HEK293 (cell line): ENCODE results near the gene RASGEF1B.
A peak's percentile ranks its signal among the peaks of the same experiment; 100 is the strongest.

ENCODE experiments used
- CTCF ChIA-PET: fragments of 350-600 bp; formaldehyde crosslinking; extraction: SDS; loops from one replicate; lab custom pipeline; 2021; ENCODE audit warnings: antibody characterized with exemption; lab: Yijun Ruan, JAX
- POLR2A ChIA-PET: fragments of 300-600 bp; formaldehyde crosslinking; extraction: SDS; loops from one replicate; lab custom pipeline; 2020; ENCODE audit warnings: antibody characterized with exemption, inconsistent platforms; lab: Yijun Ruan, JAX
- H3K27ac ChIP-seq: fragments of 200-500 bp; sonication (Bioruptor generic); 2 replicates; pipeline ENCODE4 v1.5.1; 2014; ENCODE audit warnings: low read depth, low read length, control low read depth, inconsistent platforms; ENCODE audit errors: extremely low read depth
- H3K36me3 ChIP-seq, 2 experiments: fragments of 200-500 bp in 1 of 2; sonication (Bioruptor generic) in 1 of 2; 1 replicate in 1 of 2; 2 replicates in 1 of 2; pipeline ENCODE4 v1.5.1; 2014 to 2017; ENCODE audit warnings: inconsistent platforms in 2 of 2, low read length in 2 of 2; ENCODE audit not compliant: control insufficient read depth in 2 of 2, insufficient read depth in 1 of 2
- H3K4me1 ChIP-seq: fragments of 200-500 bp; sonication (Bioruptor generic); 2 replicates; pipeline ENCODE4 v1.5.1; 2014; ENCODE audit warnings: mild to moderate bottlenecking, low read length, inconsistent platforms; ENCODE audit not compliant: control insufficient read depth, insufficient read depth
- H3K4me3 ChIP-seq: 2 replicates; pipeline ENCODE4 v1.5.1; 2011; ENCODE audit warnings: low read depth, mild to moderate bottlenecking, control low read depth, low read length, moderate library complexity
- H3K9me3 ChIP-seq: fragments of 200-500 bp; sonication (Bioruptor generic); 2 replicates; pipeline ENCODE4 v1.5.1; 2014; ENCODE audit warnings: low read depth, low read length, inconsistent platforms; ENCODE audit not compliant: control insufficient read depth, insufficient read depth
- GLI2 ChIP-seq: fragments of 450-650 bp; formaldehyde crosslinking; IDR thresholded peaks from 2 replicates; pipeline ENCODE4; 2017; ENCODE audit warnings: missing biosample characterization, missing genetic modification characterization, low read depth, borderline replicate concordance
- IKZF3 ChIP-seq: fragments of 450-650 bp; IDR thresholded peaks from 2 replicates; pipeline ENCODE4 v1.5.0; 2018; ENCODE audit warnings: missing biosample characterization, mild to moderate bottlenecking, missing genetic modification characterization, moderate library complexity
- KLF9 ChIP-seq: fragments of 450-650 bp; formaldehyde crosslinking; IDR thresholded peaks from 2 replicates; pipeline ENCODE4 v1.5.1; 2016; ENCODE audit warnings: missing biosample characterization, missing genetic modification characterization, low read depth
- REPIN1 ChIP-seq: fragments of 450-650 bp; formaldehyde crosslinking; IDR thresholded peaks from 2 replicates; pipeline ENCODE4 v1.5.1; 2017; ENCODE audit warnings: missing biosample characterization, missing genetic modification characterization, low read depth
- YY1 ChIP-seq: fragments of 450-650 bp; formaldehyde crosslinking; IDR thresholded peaks from 2 replicates; pipeline ENCODE4 v1.5.1; 2018; ENCODE audit warnings: missing biosample characterization, missing genetic modification characterization
- ZBTB17 ChIP-seq: fragments of 450-650 bp; formaldehyde crosslinking; IDR thresholded peaks from 2 replicates; pipeline ENCODE4 v1.5.1; 2016; ENCODE audit warnings: missing biosample characterization, missing genetic modification characterization
- ZFP69B ChIP-seq: fragments of 450-650 bp; formaldehyde crosslinking; IDR thresholded peaks from 2 replicates; pipeline ENCODE4 v1.5.1; 2016; ENCODE audit warnings: missing biosample characterization, missing genetic modification characterization
- ZNF341 ChIP-seq: fragments of 450-650 bp; formaldehyde crosslinking; IDR thresholded peaks from 2 replicates; pipeline ENCODE4; 2016; ENCODE audit warnings: low read depth, missing biosample characterization, missing genetic modification characterization
- ZNF416 ChIP-seq: fragments of 450-650 bp; formaldehyde crosslinking; IDR thresholded peaks from 2 replicates; pipeline ENCODE4 v1.5.1; 2016; ENCODE audit warnings: missing biosample characterization, missing genetic modification characterization
- ZNF48 ChIP-seq: fragments of 450-650 bp; formaldehyde crosslinking; IDR thresholded peaks from 2 replicates; pipeline ENCODE4 v1.5.1; 2016; ENCODE audit warnings: missing biosample characterization, missing genetic modification characterization
- ZNF555 ChIP-seq: fragments of 450-650 bp; formaldehyde crosslinking; conservative IDR thresholded peaks from 2 replicates; pipeline ENCODE4 v1.5.1; 2017; ENCODE audit warnings: missing biosample characterization, mild to moderate bottlenecking, missing genetic modification characterization, inconsistent platforms
- ZNF747 ChIP-seq: fragments of 450-650 bp; formaldehyde crosslinking; IDR thresholded peaks from 2 replicates; pipeline ENCODE4 v1.5.1; 2016; ENCODE audit warnings: missing biosample characterization, missing genetic modification characterization
- ZNF837 ChIP-seq: fragments of 450-650 bp; formaldehyde crosslinking; IDR thresholded peaks from 2 replicates; pipeline ENCODE4 v1.5.1; 2016; ENCODE audit warnings: missing biosample characterization, missing genetic modification characterization
- ZSCAN16 ChIP-seq: fragments of 450-650 bp; formaldehyde crosslinking; IDR thresholded peaks from 2 replicates; pipeline ENCODE4 v1.5.1; 2016; ENCODE audit warnings: missing biosample characterization, missing genetic modification characterization
- TF ChIP-seq, protein P1 (sequence below): fragments of 450-650 bp; IDR thresholded peaks from 2 replicates; pipeline ENCODE4 v1.5.1; 2018; ENCODE audit warnings: missing biosample characterization, missing genetic modification characterization
- TF ChIP-seq, protein P2 (sequence below): fragments of 450-650 bp; formaldehyde crosslinking; IDR thresholded peaks from 2 replicates; pipeline ENCODE4 v1.5.1; 2017; ENCODE audit warnings: missing biosample characterization, missing genetic modification characterization
- TF ChIP-seq, protein P3 (sequence below): fragments of 450-650 bp; formaldehyde crosslinking; IDR thresholded peaks from 2 replicates; pipeline ENCODE4 v1.5.1; 2016; ENCODE audit warnings: missing biosample characterization, missing genetic modification characterization, borderline replicate concordance
- TF ChIP-seq, protein P4 (sequence below): fragments of 450-650 bp; formaldehyde crosslinking; IDR thresholded peaks from 2 replicates; pipeline ENCODE4 v1.5.1; 2016; ENCODE audit warnings: missing biosample characterization, missing genetic modification characterization

The RASGEF1B gene

DNA sequence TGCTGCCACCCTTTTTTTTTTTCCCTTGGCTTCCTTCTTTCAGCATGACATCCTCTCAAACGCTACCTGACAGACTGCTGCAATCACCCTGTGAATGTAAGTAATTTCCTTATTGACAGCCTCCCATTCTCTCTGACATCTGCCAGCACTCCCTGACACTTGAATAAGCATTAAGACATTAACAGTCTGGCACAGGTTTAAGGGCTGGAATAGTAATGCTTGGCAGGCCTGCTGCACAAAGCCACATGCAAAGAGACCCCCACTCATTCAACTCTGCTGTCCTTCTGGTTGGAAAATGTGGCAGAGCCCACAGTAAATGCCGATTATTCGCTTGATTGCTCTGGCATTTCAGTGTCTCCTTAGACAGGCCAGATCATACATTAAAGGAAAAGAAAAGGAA lies 28.1 kb upstream of the RASGEF1B start:
- H3K27ac ChIP-seq: no peak overlapping the region
- CTCF ChIA-PET: interaction anchor here (0.6 kb wide), 1 partner anchor 345 kb away, joined by 3 read pairs; no protein-coding TSS in a partner anchor

DNA sequence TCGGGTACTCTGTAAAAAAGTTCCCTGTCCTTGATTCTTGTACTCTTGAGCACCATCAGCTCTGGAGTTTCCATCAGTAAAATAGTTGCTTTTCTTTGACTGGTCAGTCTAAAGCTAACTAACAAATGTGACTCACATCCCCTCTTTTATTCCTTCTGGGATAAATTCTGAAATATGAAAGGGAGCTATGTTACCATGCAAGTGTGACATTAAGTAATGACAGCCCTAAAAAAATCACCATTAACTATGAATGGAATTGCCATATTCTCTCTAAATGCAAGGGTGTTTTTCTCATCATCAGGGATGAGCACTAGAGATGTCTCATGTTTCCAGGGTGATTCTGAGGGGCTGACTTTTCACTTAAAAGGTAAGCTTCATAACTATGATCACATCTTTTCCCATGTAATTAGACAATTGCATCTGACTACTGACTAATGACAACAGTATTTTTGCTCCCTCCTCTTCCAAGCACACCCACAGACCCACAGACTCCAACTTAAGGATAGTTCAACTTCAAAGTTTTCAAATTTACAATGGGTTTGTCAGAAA lies 26.9 kb upstream of the RASGEF1B start:
- Histone ChIP-seq H3K4me3 (no peak overlapping the region), H3K4me1 (no peaks in the 10 kb centered on the region), H3K27ac (no peak overlapping the region), H3K36me3 (no peaks in the 10 kb centered on the region), H3K9me3 (no peaks in the 10 kb centered on the region)
- CTCF ChIA-PET: no interaction called here
- POLR2A ChIA-PET: no interaction called here
- no peak for TF ChIP-seq GLI2 (tag by site-specific recombination)
- TF ChIP-seq, protein P1, sequence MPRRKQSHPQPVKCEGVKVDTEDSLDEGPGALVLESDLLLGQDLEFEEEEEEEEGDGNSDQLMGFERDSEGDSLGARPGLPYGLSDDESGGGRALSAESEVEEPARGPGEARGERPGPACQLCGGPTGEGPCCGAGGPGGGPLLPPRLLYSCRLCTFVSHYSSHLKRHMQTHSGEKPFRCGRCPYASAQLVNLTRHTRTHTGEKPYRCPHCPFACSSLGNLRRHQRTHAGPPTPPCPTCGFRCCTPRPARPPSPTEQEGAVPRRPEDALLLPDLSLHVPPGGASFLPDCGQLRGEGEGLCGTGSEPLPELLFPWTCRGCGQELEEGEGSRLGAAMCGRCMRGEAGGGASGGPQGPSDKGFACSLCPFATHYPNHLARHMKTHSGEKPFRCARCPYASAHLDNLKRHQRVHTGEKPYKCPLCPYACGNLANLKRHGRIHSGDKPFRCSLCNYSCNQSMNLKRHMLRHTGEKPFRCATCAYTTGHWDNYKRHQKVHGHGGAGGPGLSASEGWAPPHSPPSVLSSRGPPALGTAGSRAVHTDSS (tag by site-specific recombination): no peak

More for the DNA sequence above, 28.1 kb upstream of the RASGEF1B start:
- Histone ChIP-seq H3K4me3 (no peak overlapping the region), H3K4me1 (no peaks in the 10 kb centered on the region), H3K9me3 (no peaks in the 10 kb centered on the region), H3K36me3 (no peaks in the 10 kb centered on the region)
- 0 out of 2 replicates have a peak, but pooled peaks have one; percentile 8 for TF ChIP-seq ZBTB17 (tag by site-specific recombination)
- no peak for TF ChIP-seq IKZF3 (tag by site-specific recombination)
- TF ChIP-seq, protein P2, sequence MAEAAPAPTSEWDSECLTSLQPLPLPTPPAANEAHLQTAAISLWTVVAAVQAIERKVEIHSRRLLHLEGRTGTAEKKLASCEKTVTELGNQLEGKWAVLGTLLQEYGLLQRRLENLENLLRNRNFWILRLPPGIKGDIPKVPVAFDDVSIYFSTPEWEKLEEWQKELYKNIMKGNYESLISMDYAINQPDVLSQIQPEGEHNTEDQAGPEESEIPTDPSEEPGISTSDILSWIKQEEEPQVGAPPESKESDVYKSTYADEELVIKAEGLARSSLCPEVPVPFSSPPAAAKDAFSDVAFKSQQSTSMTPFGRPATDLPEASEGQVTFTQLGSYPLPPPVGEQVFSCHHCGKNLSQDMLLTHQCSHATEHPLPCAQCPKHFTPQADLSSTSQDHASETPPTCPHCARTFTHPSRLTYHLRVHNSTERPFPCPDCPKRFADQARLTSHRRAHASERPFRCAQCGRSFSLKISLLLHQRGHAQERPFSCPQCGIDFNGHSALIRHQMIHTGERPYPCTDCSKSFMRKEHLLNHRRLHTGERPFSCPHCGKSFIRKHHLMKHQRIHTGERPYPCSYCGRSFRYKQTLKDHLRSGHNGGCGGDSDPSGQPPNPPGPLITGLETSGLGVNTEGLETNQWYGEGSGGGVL (tag by site-specific recombination): no peak
- TF ChIP-seq YY1: no peak
- no peak for TF ChIP-seq ZFP69B
- POLR2A ChIA-PET: no interaction called here

DNA sequence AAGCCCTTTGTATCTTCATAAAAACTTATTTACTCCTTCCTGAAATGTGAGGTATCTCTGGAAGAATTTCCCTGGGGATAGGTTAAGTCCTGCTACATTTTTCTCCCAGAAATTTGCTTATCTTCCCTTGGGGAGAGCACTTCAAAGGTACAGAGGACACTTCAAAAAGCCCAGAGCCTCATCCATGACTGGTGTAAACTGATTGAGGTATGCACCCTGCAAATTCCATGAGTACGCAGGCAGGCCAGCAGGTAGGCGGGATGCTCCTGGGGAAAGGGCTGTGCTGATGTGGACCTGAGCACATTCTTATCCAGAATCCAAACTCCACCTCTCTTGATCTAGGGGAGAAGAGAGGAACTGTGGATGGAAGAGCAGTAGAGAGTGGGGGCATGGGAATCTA lies 26.3 kb upstream of the RASGEF1B start:
- no peaks in the 10 kb centered on the region for H3K9me3 ChIP-seq
- no peak overlapping the region for H3K27ac ChIP-seq
- POLR2A ChIA-PET: no interaction called here
- H3K4me1 ChIP-seq: no peaks in the 10 kb centered on the region
- CTCF ChIA-PET: no interaction called here
- H3K4me3 ChIP-seq: no peak overlapping the region
- no peaks in the 10 kb centered on the region for H3K36me3 ChIP-seq
- TF ChIP-seq, protein P3, sequence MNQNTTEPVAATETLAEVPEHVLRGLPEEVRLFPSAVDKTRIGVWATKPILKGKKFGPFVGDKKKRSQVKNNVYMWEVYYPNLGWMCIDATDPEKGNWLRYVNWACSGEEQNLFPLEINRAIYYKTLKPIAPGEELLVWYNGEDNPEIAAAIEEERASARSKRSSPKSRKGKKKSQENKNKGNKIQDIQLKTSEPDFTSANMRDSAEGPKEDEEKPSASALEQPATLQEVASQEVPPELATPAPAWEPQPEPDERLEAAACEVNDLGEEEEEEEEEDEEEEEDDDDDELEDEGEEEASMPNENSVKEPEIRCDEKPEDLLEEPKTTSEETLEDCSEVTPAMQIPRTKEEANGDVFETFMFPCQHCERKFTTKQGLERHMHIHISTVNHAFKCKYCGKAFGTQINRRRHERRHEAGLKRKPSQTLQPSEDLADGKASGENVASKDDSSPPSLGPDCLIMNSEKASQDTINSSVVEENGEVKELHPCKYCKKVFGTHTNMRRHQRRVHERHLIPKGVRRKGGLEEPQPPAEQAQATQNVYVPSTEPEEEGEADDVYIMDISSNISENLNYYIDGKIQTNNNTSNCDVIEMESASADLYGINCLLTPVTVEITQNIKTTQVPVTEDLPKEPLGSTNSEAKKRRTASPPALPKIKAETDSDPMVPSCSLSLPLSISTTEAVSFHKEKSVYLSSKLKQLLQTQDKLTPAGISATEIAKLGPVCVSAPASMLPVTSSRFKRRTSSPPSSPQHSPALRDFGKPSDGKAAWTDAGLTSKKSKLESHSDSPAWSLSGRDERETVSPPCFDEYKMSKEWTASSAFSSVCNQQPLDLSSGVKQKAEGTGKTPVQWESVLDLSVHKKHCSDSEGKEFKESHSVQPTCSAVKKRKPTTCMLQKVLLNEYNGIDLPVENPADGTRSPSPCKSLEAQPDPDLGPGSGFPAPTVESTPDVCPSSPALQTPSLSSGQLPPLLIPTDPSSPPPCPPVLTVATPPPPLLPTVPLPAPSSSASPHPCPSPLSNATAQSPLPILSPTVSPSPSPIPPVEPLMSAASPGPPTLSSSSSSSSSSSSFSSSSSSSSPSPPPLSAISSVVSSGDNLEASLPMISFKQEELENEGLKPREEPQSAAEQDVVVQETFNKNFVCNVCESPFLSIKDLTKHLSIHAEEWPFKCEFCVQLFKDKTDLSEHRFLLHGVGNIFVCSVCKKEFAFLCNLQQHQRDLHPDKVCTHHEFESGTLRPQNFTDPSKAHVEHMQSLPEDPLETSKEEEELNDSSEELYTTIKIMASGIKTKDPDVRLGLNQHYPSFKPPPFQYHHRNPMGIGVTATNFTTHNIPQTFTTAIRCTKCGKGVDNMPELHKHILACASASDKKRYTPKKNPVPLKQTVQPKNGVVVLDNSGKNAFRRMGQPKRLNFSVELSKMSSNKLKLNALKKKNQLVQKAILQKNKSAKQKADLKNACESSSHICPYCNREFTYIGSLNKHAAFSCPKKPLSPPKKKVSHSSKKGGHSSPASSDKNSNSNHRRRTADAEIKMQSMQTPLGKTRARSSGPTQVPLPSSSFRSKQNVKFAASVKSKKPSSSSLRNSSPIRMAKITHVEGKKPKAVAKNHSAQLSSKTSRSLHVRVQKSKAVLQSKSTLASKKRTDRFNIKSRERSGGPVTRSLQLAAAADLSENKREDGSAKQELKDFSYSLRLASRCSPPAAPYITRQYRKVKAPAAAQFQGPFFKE (tag by site-specific recombination): no peak
- TF ChIP-seq IKZF3 (tag by site-specific recombination) (no peak), ZNF747 (tag by site-specific recombination) (no peak), ZNF416 (no peak), ZNF341 (no peak), ZNF48 (tag by site-specific recombination) (no peak), ZSCAN16 (tag by site-specific recombination) (no peak), REPIN1 (tag by site-specific recombination) (no peak), KLF9 (tag by site-specific recombination) (no peak), ZNF837 (no peak), ZNF555 (no peak)
- TF ChIP-seq, protein P4, sequence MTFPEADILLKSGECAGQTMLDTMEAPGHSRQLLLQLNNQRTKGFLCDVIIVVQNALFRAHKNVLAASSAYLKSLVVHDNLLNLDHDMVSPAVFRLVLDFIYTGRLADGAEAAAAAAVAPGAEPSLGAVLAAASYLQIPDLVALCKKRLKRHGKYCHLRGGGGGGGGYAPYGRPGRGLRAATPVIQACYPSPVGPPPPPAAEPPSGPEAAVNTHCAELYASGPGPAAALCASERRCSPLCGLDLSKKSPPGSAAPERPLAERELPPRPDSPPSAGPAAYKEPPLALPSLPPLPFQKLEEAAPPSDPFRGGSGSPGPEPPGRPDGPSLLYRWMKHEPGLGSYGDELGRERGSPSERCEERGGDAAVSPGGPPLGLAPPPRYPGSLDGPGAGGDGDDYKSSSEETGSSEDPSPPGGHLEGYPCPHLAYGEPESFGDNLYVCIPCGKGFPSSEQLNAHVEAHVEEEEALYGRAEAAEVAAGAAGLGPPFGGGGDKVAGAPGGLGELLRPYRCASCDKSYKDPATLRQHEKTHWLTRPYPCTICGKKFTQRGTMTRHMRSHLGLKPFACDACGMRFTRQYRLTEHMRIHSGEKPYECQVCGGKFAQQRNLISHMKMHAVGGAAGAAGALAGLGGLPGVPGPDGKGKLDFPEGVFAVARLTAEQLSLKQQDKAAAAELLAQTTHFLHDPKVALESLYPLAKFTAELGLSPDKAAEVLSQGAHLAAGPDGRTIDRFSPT (tag by site-specific recombination): no peak
